ENCODE results near the gene PPP1CA.
A peak's percentile ranks its signal among the peaks of the same experiment; 100 is the strongest.

PPP1CA gene

GRCh38 chr11:67366961-67367760 is 34.5 kb downstream of the PPP1CA start:
- no peak for DNase-seq

GRCh38 chr11:67366546-67366945 is 35.1 kb downstream of the PPP1CA start:
- DNase-seq: no peak

- DNase-seq: no peak
Measured at GRCh38 chr11:67365736-67366444, 35.8 kb downstream of the PPP1CA start.

- DNase-seq: no peak
Measured at GRCh38 chr11:67364783-67365722, 36.6 kb downstream of the PPP1CA start.

- no peak for DNase-seq
Measured at GRCh38 chr11:67364169-67364568, 37.5 kb downstream of the PPP1CA start.

- DNase-seq: no peak
Measured at GRCh38 chr11:67357831-67358670, 43.6 kb downstream of the PPP1CA start.

- DNase-seq: peak; percentile 58 to 77
Measured at GRCh38 chr11:67356864-67357561, 44.6 kb downstream of the PPP1CA start.

GRCh38 chr11:67356387-67356863 is 45.2 kb downstream of the PPP1CA start:
- DNase-seq: no peak

GRCh38 chr11:67355794-67356386 is 45.8 kb downstream of the PPP1CA start:
- DNase-seq: no peak

- no peak for DNase-seq
Measured at GRCh38 chr11:67355023-67355793, 46.5 kb downstream of the PPP1CA start.

GRCh38 chr11:67354075-67355022 is 47.3 kb downstream of the PPP1CA start:
- peak; percentile 93 to 96 for DNase-seq

GRCh38 chr11:67353317-67354074 is 48.2 kb downstream of the PPP1CA start, which contains the start of gene POLD4:
TSS of gene POLD4 (minus strand) at chr11:67353546. CDS start at chr11:67353399, 147 bp downstream.
- DNase-seq: peak; percentile 87 to 95

GRCh38 chr11:67352546-67353316 is 48.9 kb downstream of the PPP1CA start:
- peak; percentile 38 to 64 for DNase-seq

GRCh38 chr11:67351275-67352005 is 50.2 kb downstream of the PPP1CA start:
- DNase-seq: peak in 1 of 2 experiments; percentile 85

GRCh38 chr11:67349928-67350465 is 51.7 kb downstream of the PPP1CA start:
- DNase-seq: no peak

- DNase-seq: no peak
Measured at GRCh38 chr11:67349457-67349856, 52.2 kb downstream of the PPP1CA start.
